Adrenal gland (tissue), 5 donors: ENCODE results near the gene PROK2.

ENCODE experiments used
- POLR2A ChIP-seq, 2 donors: fragments of 450-650 bp; IDR thresholded peaks; one replicate each; pipeline ENCODE4 v1.6.1; 2017; ENCODE audit warnings: antibody characterized with exemption in 2 of 2, mild to moderate bottlenecking in 2 of 2, moderate library complexity in 1 of 2
- TF ChIP-seq, protein P1 (sequence below), 6 experiments: fragments of 450-650 bp in 4 of 6; fragments of 200-600 bp in 2 of 6; sonication (generic) in 1 of 6; IDR thresholded peaks; 1 replicate in 5 of 6; 2 replicates in 1 of 6; pipeline versions ENCODE4 v1.5.1 to v1.8.0; 2016 to 2021; ENCODE audit warnings: antibody characterized with exemption in 6 of 6, mild to moderate bottlenecking in 2 of 6, moderate library complexity in 1 of 6
- donor health status: DM: no; HTN: no; CAD: no.

DNA sequence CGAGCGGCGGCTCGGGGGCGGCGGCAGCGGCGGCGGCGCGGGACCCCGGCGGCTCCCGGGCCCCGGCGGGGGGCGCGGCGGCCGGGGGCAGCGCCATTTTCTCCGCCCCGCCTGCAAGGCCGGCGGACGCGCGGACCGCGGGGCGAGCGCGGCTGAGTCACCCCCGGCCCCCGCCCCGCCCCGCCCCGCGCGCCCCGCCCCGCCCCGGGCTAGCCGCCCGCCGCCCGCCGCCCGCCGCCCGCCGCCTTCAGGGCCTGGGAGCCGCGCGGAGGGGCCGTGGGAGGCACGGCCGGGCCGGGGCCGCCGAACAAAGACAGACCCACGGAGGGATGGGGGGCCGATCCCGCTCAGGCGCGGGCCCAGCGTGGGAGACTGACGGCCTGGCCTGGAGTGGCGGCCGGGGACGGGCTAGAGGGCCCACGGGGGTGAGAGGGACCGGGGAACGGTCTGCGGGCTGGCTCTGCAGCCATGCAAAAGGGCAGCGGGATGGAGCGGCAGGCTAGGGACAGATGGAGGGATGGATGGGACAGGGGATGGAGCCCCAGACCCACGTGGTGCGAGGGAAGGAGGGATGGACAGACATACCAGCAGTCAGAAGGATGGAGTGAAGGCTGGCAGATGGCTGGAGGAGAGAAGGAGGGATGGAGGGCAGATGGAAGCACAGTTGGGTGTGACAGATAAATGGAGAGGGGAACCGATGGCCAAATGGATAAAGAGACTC lies 59.5 kb downstream of the PROK2 start, which contains the start of gene EIF4E3:
- TF ChIP-seq, protein P1, sequence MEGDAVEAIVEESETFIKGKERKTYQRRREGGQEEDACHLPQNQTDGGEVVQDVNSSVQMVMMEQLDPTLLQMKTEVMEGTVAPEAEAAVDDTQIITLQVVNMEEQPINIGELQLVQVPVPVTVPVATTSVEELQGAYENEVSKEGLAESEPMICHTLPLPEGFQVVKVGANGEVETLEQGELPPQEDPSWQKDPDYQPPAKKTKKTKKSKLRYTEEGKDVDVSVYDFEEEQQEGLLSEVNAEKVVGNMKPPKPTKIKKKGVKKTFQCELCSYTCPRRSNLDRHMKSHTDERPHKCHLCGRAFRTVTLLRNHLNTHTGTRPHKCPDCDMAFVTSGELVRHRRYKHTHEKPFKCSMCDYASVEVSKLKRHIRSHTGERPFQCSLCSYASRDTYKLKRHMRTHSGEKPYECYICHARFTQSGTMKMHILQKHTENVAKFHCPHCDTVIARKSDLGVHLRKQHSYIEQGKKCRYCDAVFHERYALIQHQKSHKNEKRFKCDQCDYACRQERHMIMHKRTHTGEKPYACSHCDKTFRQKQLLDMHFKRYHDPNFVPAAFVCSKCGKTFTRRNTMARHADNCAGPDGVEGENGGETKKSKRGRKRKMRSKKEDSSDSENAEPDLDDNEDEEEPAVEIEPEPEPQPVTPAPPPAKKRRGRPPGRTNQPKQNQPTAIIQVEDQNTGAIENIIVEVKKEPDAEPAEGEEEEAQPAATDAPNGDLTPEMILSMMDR (IDR thresholded peaks at IDR 0.05): no peak
- TF ChIP-seq POLR2A (IDR thresholded peaks at IDR 0.05): no peak
